Activated T-cell treated with anti-CD3 and anti-CD28 coated beads, Interleukin-2, amount 50 U/mL, for 24 hours (primary cell): Measurements from ENCODE around the gene SHBG.

Source experiments
- DNase-seq: peaks from one replicate; pipeline ENCODE4 v3.0.0-alpha.2; 2020
- H3K27ac Mint-ChIP-seq: 2 replicates; pipeline ENCODE4 v1.8.0; 2020; ENCODE audit warnings: mild to moderate bottlenecking, mixed read lengths
- H3K27me3 Mint-ChIP-seq: 2 replicates; pipeline ENCODE4 v1.8.0; 2020; ENCODE audit warnings: mixed read lengths
- H3K36me3 Mint-ChIP-seq: 2 replicates; pipeline ENCODE4 v1.8.0; 2020; ENCODE audit warnings: low read depth, mixed read lengths
- H3K4me1 Mint-ChIP-seq: 2 replicates; pipeline ENCODE4 v1.8.0; 2020; ENCODE audit warnings: low read depth, mixed read lengths
- H3K4me3 Mint-ChIP-seq: 2 replicates; pipeline ENCODE4 v1.8.0; 2020; ENCODE audit warnings: mild to moderate bottlenecking, moderate library complexity, mixed read lengths
- H3K9me3 Mint-ChIP-seq: 2 replicates; pipeline ENCODE4 v1.8.0; 2020; ENCODE audit warnings: mixed read lengths

Gene SHBG

DNA sequence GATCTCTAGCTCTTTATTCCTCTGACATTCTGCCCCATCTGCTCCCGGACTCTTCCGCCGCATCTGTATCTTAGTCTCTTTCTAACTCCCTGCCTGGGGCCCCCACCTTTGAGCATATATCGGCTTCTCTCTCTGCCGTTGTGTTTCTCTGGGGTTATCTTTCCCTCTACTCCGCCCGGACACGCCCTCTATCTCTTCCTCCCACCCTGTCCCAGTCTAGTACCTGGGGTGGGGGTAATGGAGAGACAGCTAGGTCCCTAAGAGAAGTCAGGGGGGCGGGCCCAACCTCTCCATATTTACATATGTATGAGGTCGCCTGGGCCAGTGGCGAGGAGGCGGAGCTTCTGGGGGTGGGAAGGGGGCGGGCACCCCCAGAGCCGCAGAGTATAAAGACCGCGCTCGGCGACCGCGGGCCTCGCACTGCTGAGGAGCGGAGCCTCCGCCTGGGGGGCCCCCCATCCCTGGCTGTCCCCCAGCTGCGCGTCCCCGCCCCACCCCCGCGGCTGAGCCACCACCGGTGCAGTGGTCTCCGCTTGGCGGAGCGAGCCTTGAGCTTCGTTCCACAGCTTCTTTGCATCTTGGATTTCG, 20.7 kb downstream of the SHBG start, which contains the start of gene ATP1B2:
TSS of gene ATP1B2 (plus strand) at position 418 of the 588 bp plus-strand sequence. CDS start 593 bp downstream, outside the sequence.
- Mint-ChIP-seq H3K27ac (no peak within 1 kb of the TSS), H3K4me3 (peak within 1 kb of the TSS; percentile 73), H3K9me3 (no peaks in the 10 kb centered on the region), H3K4me1 (peaks cover 15% of the 10 kb centered on the region), H3K27me3 (peaks cover 47% of the 10 kb centered on the region), H3K36me3 (no peaks in the 10 kb centered on the region)
- peak; percentile 79 for DNase-seq

DNA sequence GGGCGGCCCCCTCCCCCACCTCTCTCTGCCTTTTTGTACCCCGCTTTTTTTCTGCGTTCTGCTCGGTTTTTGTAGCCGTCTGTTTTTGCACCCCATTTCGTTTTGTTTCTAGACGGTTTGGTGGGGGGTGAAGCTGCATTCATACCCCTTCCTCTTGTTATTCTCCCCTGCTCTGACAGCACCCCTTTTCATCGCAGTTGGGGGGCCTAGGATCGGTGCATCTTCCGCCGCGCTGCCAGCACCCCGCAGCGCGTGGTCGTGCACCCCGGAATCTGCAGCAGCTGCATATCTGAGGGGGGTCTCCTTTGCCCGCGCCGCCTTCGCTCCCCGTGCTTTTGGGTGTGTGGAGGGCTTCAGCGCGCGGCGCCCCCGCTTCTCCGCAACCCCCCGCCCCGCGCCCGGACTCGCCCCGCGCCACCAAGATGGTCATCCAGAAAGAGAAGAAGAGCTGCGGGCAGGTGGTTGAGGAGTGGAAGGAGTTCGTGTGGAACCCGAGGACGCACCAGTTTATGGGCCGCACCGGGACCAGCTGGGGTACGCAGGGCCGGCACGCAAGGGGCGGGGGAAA, 21.2 kb downstream of the SHBG start:
- Mint-ChIP-seq H3K27ac (no peak overlapping the region), H3K27me3 (peaks cover 45% of the 10 kb centered on the region), H3K9me3 (no peaks in the 10 kb centered on the region), H3K4me1 (peaks cover 15% of the 10 kb centered on the region), H3K36me3 (no peaks in the 10 kb centered on the region), H3K4me3 (peak overlapping the region; percentile 70)
- DNase-seq, result peak; percentile 35

GRCh38 chr17:7651665-7652387, 21.9 kb downstream of the SHBG start:
- H3K9me3 Mint-ChIP-seq, result no peaks in the 10 kb centered on the region
- DNase-seq, result no peak
- peaks cover 41% of the 10 kb centered on the region for H3K27me3 Mint-ChIP-seq
- no peak overlapping the region for H3K4me3 Mint-ChIP-seq
- H3K27ac Mint-ChIP-seq, result no peak overlapping the region
- H3K36me3 Mint-ChIP-seq, result no peaks in the 10 kb centered on the region
- H3K4me1 Mint-ChIP-seq, result peaks cover 15% of the 10 kb centered on the region

DNA sequence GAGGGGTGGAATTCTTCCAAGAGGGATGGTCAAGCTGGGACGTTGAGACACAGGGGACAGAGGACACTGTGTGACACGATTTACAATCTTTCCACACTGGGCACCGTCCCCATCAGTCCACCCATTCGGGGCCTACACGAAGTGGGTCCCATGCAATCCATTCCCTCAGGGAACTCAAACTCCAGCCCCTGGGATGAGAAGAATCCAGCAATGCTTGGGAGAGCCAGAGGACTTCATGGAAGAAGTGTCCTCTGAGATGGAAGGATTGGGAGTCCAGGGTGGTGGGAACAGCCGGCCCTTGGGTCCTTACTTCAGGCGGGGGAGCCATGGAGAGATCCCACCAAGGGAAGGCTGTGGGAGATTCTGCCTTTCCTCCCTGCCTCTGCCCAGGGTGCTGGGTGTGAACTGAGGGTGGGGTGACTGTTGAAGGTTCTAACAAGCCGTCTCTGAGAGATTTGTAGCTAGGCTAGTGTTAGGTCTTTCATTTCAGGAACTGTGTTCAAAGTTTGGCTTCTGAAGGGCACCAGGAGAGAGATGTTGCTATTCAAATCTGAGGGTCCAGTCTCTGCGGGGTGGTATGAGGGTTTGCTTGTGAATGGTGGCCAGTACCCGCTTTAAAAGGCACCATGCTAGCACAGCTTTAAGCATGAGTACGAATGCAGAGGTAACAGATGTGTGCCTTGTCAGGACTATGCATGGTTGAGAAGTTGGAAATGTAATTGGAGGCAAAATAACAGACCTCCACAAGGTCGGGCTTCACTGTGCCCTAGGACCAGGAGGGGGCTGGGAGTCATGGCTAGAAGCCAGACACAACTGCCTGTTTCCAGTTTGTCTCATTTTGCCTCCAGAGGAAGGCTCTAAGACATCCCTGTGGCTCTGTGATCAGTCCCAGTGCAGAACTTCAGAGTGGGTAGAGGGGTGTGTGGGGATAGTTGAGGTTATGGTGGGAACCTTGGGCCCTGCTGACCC, 22.7 kb downstream of the SHBG start:
- Mint-ChIP-seq H3K4me3 (no peak overlapping the region), H3K36me3 (no peaks in the 10 kb centered on the region), H3K27ac (no peak overlapping the region), H3K27me3 (peaks cover 41% of the 10 kb centered on the region), H3K9me3 (no peaks in the 10 kb centered on the region), H3K4me1 (peaks cover 15% of the 10 kb centered on the region)
- DNase-seq, result no peak

DNA sequence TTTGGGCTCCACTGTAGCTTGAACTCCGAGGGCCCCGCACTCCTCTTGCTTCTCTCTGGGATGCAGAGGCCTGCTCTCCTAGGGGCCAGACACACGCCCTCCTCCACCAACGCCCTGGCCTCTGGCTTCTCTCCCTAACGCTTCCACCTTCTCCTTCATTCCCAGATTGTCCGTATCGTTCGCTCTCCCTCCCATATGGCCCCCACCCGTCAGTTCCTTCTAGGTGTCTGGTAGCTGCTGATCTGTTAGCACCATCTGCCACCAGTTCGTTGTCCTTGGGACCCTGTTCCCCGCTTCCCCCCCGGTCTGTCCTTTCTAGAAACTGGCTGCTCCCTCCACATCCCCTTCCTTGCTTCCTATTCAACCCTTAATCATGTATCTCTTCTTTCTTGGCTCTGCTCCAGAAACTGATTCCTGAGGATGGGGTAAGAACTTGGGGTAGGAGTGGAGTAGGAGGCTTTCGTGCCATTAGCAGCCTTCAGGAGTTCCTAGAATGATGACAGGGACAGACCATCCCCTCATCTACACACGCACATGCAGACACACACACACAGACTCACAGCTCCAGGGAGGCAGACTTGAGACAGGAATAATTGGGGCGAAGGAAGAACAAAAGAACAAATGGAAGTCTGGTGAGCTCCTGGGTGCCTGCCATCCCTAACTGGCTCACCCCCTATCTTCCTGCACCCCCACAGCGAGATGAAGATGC, 25.1 kb downstream of the SHBG start:
- no peaks in the 10 kb centered on the region for H3K9me3 Mint-ChIP-seq
- H3K4me1 Mint-ChIP-seq, result peaks cover 13% of the 10 kb centered on the region
- no peak overlapping the region for H3K4me3 Mint-ChIP-seq
- no peaks in the 10 kb centered on the region for H3K36me3 Mint-ChIP-seq
- no peak for DNase-seq
- no peak overlapping the region for H3K27ac Mint-ChIP-seq
- peaks cover 31% of the 10 kb centered on the region for H3K27me3 Mint-ChIP-seq

- H3K27ac Mint-ChIP-seq, result no peak overlapping the region
- peaks cover 26% of the 10 kb centered on the region for H3K27me3 Mint-ChIP-seq
- H3K36me3 Mint-ChIP-seq, result no peaks in the 10 kb centered on the region
These were observed 25.6 kb downstream of the SHBG start for GRCh38 chr17:7655541-7655840.

GRCh38 chr17:7656958-7657609, 27.1 kb downstream of the SHBG start:
- Mint-ChIP-seq H3K27me3 (peaks cover 15% of the 10 kb centered on the region), H3K9me3 (no peaks in the 10 kb centered on the region), H3K4me1 (peaks cover under 1% of the 10 kb centered on the region), H3K36me3 (no peaks in the 10 kb centered on the region), H3K27ac (no peak overlapping the region), H3K4me3 (no peak overlapping the region)
- no peak for DNase-seq

More at GRCh38 chr17:7655541-7655840, 25.6 kb downstream of the SHBG start:
- Mint-ChIP-seq H3K4me3 (no peak overlapping the region), H3K4me1 (peaks cover 8% of the 10 kb centered on the region), H3K9me3 (no peaks in the 10 kb centered on the region)
- no peak for DNase-seq

DNA sequence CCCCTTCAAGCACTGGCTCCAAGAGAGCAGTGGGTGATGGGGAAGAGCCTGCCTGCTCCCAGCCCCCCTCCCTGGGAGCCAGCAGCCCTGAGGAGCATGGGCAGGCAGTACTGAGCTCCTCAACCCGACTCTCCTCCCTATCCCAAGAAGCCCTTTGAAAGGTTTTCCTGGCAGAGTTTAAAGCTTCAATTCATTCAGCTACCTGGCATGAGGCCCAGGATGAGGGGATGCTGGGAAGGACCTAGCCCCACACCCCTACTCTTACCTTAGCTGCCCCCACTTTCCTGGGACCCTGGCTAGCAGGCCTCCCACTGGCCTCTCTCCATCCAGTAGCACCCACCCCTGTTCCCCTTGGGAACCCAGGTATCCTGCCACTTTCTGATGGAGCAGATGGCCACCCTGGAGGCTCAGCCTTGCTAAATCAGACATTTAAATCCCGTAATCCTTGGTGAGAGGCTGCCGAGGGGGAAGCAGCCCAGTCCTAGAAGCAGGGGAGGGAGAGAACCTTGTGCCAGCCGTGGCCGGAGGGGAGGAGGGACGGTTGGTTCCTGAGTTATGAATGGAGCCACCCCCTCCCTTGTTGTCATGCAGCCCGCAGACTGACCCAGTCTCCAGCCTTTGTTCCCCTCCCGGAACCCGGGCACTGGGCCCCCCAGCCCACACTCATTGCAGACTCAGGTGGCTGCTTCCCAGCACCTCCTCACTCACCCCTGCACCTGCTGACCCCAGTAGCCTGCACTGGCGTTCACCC, 37.9 kb downstream of the SHBG start:
- Mint-ChIP-seq H3K36me3 (peaks cover 59% of the 10 kb centered on the region), H3K27ac (no peak overlapping the region)
- DNase-seq, result no peak

DNA sequence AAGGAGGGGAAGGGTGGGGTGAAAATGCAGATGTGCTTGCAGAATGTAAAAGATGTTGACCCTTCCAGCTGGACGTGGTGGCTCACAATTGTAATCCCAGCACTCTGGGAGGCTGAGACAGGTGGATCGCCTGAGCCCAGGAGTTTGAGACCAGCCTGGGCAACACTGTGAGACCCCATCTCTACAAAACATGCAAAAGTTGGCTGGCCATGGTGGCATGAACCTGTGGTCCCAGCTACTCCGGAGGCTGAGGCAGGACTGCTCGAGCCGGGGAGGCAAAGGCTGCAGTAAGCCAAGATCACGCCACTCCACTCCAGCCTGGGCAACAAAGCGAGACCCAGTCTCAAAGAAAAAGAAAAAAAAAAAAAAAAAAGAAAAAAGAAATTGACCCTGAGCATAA, 38.5 kb downstream of the SHBG start:
- peaks cover 3% of the 10 kb centered on the region for H3K9me3 Mint-ChIP-seq
- H3K4me3 Mint-ChIP-seq, result no peak overlapping the region
- peaks cover 65% of the 10 kb centered on the region for H3K36me3 Mint-ChIP-seq
- H3K4me1 Mint-ChIP-seq, result no peaks in the 10 kb centered on the region
- no peaks in the 10 kb centered on the region for H3K27me3 Mint-ChIP-seq
- no peak for DNase-seq
- H3K27ac Mint-ChIP-seq, result no peak overlapping the region

More for the DNA sequence above, 37.9 kb downstream of the SHBG start:
- H3K4me3 Mint-ChIP-seq, result no peak overlapping the region
- no peaks in the 10 kb centered on the region for H3K4me1 Mint-ChIP-seq
- no peaks in the 10 kb centered on the region for H3K9me3 Mint-ChIP-seq
- H3K27me3 Mint-ChIP-seq, result no peaks in the 10 kb centered on the region

DNA sequence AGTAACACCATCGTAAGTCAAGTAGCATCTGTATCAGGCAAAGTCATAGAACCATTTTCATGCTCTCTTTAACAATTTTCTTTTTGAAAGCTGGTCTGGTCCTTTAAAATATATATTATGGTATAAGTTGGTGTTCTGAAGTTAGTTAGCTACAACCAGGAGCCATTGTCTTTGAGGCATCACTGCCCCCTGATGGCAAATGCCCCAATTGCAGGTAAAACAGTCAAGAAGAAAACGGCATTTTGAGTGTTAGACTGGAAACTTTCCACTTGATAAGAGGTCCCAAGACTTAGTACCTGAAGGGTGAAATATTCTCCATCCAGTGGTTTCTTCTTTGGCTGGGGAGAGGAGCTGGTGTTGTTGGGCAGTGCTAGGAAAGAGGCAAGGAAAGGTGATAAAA, 43.3 kb downstream of the SHBG start:
- H3K4me3 Mint-ChIP-seq, result no peak overlapping the region
- H3K4me1 Mint-ChIP-seq, result peaks cover 2% of the 10 kb centered on the region
- DNase-seq, result peak; percentile 68
- no peaks in the 10 kb centered on the region for H3K27me3 Mint-ChIP-seq
- H3K27ac Mint-ChIP-seq, result no peak overlapping the region
- H3K9me3 Mint-ChIP-seq, result peaks cover 9% of the 10 kb centered on the region
- H3K36me3 Mint-ChIP-seq, result peaks cover 80% of the 10 kb centered on the region

GRCh38 chr17:7674934-7675333, 45.0 kb downstream of the SHBG start:
- Mint-ChIP-seq H3K36me3 (peaks cover 66% of the 10 kb centered on the region), H3K9me3 (peaks cover 9% of the 10 kb centered on the region), H3K27ac (no peak overlapping the region), H3K4me1 (peaks cover 5% of the 10 kb centered on the region), H3K4me3 (no peak overlapping the region), H3K27me3 (no peaks in the 10 kb centered on the region)
- DNase-seq, result no peak

GRCh38 chr17:7676533-7676932, 46.6 kb downstream of the SHBG start:
- no peak for DNase-seq
- no peaks in the 10 kb centered on the region for H3K27me3 Mint-ChIP-seq
- H3K27ac Mint-ChIP-seq, result no peak overlapping the region
- H3K4me3 Mint-ChIP-seq, result no peak overlapping the region
- peaks cover 51% of the 10 kb centered on the region for H3K36me3 Mint-ChIP-seq
- peaks cover 7% of the 10 kb centered on the region for H3K4me1 Mint-ChIP-seq
- H3K9me3 Mint-ChIP-seq, result peaks cover 9% of the 10 kb centered on the region
